Activated CD4-positive, alpha-beta T cell treated with anti-CD3 and anti-CD28 coated beads, Interleukin-2, amount 50 U/mL, for 16 hours (primary cell): ENCODE data around the gene C1orf74.

Experiments
- DNase-seq: peaks from one replicate; pipeline ENCODE4 v3.0.0-alpha.2; 2020

The C1orf74 gene

GRCh38 chr1:209741889-209742288 lies 42.5 kb downstream of the C1orf74 start:
- DNase-seq, result no peak

GRCh38 chr1:209741193-209741592 lies 43.2 kb downstream of the C1orf74 start:
- no peak for DNase-seq

DNA sequence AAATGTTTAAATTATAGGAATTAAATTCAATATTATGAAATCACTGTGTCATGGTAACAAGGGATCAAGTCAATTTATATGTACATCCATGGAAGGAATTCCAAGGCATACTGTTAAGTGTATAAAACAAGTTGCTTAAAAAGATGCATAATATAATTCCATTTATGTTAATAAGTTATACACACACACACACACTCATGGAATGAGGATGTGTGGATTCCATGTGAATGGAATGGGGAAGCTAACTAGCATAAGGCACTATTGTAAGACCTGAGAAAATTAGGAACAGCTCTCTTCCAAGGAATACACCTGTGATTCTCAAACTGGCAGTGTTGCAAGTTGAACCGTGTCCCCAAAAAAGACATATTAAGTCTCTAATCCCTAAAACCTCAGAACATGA lies 46.1 kb downstream of the C1orf74 start:
- no peak for DNase-seq

- DNase-seq, result no peak
Measured at GRCh38 chr1:209737118-209737505, 47.2 kb downstream of the C1orf74 start.

DNA sequence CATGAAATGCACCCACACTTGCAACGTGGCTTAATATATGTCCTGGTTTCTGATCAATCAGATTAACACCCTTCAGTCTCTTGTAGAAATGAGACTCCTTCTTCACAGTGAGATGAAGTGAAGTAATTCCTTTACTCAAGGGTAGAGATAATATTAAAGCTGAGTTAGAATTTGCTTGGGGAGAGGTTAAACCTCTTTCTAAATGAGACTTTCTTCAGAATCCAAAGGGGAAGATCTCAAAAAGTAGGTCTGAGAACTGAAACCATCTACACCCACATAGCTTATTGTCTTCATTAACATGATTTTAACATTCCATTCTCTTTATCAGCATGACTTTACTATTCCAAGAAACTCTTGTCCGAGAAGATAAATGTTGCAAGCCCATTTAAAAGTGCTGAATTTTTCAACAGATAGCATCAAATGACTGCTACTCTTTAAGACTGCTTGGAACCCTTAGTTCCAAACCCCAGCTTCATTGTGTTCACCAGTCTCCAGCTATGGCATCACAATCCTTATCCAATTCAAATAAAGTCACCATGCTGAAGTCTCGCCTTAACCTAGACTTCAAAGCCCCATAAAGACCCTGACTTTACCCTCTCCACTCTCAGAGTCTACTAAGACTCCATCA lies 47.8 kb downstream of the C1orf74 start:
- DNase-seq, result no peak

- DNase-seq, result no peak
Measured at GRCh38 chr1:209733409-209734192, 50.8 kb downstream of the C1orf74 start.

GRCh38 chr1:209732725-209733124 lies 51.6 kb downstream of the C1orf74 start:
- no peak for DNase-seq

DNA sequence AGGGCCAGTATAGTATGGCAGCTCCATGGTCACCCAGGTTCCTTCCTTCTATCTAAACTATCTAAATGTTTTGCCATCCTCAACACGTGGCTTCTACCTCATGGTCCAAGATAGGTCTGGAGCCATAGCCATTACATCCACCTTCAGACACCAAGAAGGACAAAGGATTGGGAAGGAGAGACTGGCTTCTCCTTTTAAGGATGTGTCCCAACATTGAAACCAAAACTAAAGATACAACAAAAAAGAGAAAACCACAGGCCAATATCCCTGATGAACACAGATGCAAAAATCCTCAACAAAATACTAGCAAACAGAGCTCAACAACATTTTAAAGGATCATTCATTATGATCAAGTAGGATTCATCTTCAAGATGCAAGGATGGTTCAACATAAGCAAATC lies 54.9 kb downstream of the C1orf74 start:
- DNase-seq, result no peak
